PC-3 (cell line): ENCODE measurements around the gene VWA3B.
"Not testable (repeated sequence)": the region's sequence is repeated elsewhere in the genome, so short reads cannot be mapped to it uniquely, and the experiment has no call there.

Experiments
- CTCF ChIP-seq: fragments of 300-600 bp; sonication (generic); conservative IDR thresholded peaks from 2 replicates; pipeline ENCODE4 v1.5.1; 2017; ENCODE audit warnings: antibody characterized with exemption, low read depth, mild to moderate bottlenecking, low read length
- EZH2phosphoT487 ChIP-seq: fragments of 300-600 bp; sonication (generic); IDR thresholded peaks from 2 replicates; pipeline ENCODE4 v1.6.1; 2018; ENCODE audit warnings: mild to moderate bottlenecking, antibody characterized with exemption, low read length, borderline replicate concordance

GRCh38 chr2:98044730-98045129 lies 42.2 kb upstream of the VWA3B start:
- not testable (repeated sequence) for TF ChIP-seq CTCF, EZH2phosphoT487
